ENCODE data around the gene CD63. TPM values are rescaled to one million over a fixed set of nuclear protein-coding genes. Genes with fewer than 3 reads are reported as not detected.

CD63 gene
- polyA plus RNA-seq, 1 donor from 2014 or later = 217 TPM

DNA sequence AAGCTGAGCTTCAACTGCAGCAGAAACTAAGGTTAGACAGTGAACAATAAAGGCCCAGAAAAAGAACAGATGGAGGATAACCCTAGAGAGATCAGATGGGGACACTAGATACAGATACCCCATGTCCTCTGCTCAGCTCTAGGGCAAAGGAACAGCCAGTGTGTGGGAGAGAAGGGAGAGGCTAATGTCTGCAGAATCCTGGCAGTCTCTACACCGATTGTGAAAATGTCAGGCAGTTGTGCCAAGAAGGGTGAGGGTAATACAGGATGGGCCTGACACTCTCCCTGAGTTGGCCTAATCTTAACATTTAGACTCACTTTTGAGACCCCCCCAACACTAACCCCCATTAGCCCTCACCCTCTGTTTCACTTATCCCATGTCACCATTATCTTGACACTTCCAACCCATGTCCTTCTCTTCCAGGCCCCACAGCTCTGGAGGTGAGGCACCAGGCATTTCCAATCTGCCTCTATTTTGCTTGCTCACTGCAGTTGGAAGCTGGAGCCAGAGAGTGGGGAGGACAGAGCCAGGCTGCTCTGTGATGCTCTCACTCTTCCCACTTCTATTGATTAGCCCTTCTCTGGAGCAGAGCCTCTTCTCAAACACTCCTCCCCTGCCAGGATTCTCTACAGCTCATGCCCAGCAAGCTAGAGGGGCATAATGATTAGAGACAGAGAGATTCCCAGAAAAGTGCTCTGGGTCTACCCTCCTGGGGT is 16.0 kb downstream of the CD63 start:
- Histone ChIP-seq H3K27ac (ENCODE audit: low read length) (no peak overlapping the region), H3F3A (ENCODE audit: insufficient read depth, low read length, poor library complexity, severe bottlenecking) (no peaks in the 10 kb centered on the region), H3K9me3 (ENCODE audit: low read length) (no peaks in the 10 kb centered on the region), H4K20me1 (ENCODE audit: insufficient read depth) (no peaks in the 10 kb centered on the region), H3K79me2 (replicated peaks; ENCODE audit: insufficient read depth, low read length) (peaks cover 7% of the 10 kb centered on the region), H3K4me2 (ENCODE audit: low read length) (no peak overlapping the region), H3K9ac (ENCODE audit: low read length) (no peak overlapping the region), H2AFZ (ENCODE audit: low read depth, low read length) (no peak overlapping the region), H3K27me3 (ENCODE audit: insufficient read depth, low read depth, low read length) (peaks cover 10% of the 10 kb centered on the region), H3K9me2 (ENCODE audit: insufficient read depth, low read length) (no peaks in the 10 kb centered on the region), H3K4me3 (ENCODE audit: low read length) (no peak overlapping the region), H3K36me3 (ENCODE audit: insufficient read depth, low read length) (no peaks in the 10 kb centered on the region)
- TF ChIP-seq, protein P1, sequence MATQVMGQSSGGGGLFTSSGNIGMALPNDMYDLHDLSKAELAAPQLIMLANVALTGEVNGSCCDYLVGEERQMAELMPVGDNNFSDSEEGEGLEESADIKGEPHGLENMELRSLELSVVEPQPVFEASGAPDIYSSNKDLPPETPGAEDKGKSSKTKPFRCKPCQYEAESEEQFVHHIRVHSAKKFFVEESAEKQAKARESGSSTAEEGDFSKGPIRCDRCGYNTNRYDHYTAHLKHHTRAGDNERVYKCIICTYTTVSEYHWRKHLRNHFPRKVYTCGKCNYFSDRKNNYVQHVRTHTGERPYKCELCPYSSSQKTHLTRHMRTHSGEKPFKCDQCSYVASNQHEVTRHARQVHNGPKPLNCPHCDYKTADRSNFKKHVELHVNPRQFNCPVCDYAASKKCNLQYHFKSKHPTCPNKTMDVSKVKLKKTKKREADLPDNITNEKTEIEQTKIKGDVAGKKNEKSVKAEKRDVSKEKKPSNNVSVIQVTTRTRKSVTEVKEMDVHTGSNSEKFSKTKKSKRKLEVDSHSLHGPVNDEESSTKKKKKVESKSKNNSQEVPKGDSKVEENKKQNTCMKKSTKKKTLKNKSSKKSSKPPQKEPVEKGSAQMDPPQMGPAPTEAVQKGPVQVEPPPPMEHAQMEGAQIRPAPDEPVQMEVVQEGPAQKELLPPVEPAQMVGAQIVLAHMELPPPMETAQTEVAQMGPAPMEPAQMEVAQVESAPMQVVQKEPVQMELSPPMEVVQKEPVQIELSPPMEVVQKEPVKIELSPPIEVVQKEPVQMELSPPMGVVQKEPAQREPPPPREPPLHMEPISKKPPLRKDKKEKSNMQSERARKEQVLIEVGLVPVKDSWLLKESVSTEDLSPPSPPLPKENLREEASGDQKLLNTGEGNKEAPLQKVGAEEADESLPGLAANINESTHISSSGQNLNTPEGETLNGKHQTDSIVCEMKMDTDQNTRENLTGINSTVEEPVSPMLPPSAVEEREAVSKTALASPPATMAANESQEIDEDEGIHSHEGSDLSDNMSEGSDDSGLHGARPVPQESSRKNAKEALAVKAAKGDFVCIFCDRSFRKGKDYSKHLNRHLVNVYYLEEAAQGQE (IDR thresholded peaks at IDR 0.05; ENCODE audit: borderline replicate concordance) = no peak
- TF ChIP-seq MXI1 (conservative IDR thresholded peaks at IDR 0.05; ENCODE audit: poor library complexity, severe bottlenecking) (no peak), POLR2AphosphoS5 (IDR thresholded peaks at IDR 0.05) (no peak), EZH2 (IDR thresholded peaks at IDR 0.05; ENCODE audit: borderline replicate concordance, insufficient read depth, low read length, poor library complexity, severe bottlenecking) (no peak), SMC3 (conservative IDR thresholded peaks at IDR 0.05; ENCODE audit: poor library complexity) (no peak), RAD21 (conservative IDR thresholded peaks at IDR 0.05) (no peak), TAF1 (IDR thresholded peaks at IDR 0.05; ENCODE audit: low read depth) (no peak), EP300 (conservative IDR thresholded peaks at IDR 0.05; ENCODE audit: poor library complexity, severe bottlenecking) (no peak)
- TF ChIP-seq, protein P2, sequence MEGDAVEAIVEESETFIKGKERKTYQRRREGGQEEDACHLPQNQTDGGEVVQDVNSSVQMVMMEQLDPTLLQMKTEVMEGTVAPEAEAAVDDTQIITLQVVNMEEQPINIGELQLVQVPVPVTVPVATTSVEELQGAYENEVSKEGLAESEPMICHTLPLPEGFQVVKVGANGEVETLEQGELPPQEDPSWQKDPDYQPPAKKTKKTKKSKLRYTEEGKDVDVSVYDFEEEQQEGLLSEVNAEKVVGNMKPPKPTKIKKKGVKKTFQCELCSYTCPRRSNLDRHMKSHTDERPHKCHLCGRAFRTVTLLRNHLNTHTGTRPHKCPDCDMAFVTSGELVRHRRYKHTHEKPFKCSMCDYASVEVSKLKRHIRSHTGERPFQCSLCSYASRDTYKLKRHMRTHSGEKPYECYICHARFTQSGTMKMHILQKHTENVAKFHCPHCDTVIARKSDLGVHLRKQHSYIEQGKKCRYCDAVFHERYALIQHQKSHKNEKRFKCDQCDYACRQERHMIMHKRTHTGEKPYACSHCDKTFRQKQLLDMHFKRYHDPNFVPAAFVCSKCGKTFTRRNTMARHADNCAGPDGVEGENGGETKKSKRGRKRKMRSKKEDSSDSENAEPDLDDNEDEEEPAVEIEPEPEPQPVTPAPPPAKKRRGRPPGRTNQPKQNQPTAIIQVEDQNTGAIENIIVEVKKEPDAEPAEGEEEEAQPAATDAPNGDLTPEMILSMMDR (IDR thresholded peaks at IDR 0.05; ENCODE audit: poor library complexity, severe bottlenecking) = no peak

DNA sequence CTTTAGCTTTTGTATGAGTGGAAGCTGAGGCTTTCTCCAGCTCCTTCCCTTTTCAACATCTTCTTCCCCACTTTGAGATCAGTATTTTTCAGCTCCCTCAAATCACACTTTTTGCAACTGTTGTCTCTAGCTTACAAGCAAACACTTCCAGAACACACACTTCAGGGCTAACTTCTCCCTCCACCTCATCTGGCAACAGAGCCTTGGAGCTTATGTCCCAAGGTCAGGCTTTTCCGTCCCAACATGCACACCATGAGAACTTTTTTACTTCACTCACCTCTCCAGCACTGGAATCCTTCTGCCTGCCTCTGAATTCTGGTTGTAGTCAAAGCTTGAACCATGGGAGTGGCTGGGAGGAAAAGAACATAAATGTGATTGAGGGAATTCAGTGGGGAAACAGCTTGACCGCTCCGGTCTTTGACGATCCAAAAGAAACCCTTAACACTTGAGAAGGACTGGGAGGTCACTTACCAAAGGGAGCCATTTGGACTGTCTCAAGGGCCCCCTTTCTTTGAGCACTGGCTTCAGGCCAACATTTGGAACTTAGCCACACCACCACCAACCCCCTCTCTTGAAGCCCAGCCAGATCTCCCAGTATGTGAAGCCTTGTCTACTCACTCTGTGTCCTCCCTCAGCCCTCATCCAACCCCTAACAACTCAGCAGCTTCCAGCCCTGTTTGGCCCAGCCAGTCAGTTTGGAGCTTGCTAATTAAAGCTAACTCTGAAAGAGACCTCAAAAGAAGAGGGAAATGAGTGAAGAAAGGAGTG is 16.8 kb downstream of the CD63 start:
- Histone ChIP-seq H3F3A (ENCODE audit: insufficient read depth, low read length, poor library complexity, severe bottlenecking) (no peaks in the 10 kb centered on the region), H3K79me2 (replicated peaks; ENCODE audit: insufficient read depth, low read length) (peaks cover 4% of the 10 kb centered on the region), H3K9me3 (ENCODE audit: low read length) (no peaks in the 10 kb centered on the region), H3K36me3 (ENCODE audit: insufficient read depth, low read length) (no peaks in the 10 kb centered on the region), H3K4me3 (ENCODE audit: low read length) (no peak overlapping the region), H3K27ac (ENCODE audit: low read length) (no peak overlapping the region), H2AFZ (ENCODE audit: low read depth, low read length) (no peak overlapping the region), H3K27me3 (ENCODE audit: insufficient read depth, low read depth, low read length) (peaks cover 10% of the 10 kb centered on the region), H4K20me1 (ENCODE audit: insufficient read depth) (no peaks in the 10 kb centered on the region), H3K9me2 (ENCODE audit: insufficient read depth, low read length) (no peaks in the 10 kb centered on the region), H3K4me2 (ENCODE audit: low read length) (no peak overlapping the region), H3K9ac (ENCODE audit: low read length) (no peak overlapping the region)
- TF ChIP-seq, protein P1 (IDR thresholded peaks at IDR 0.05; ENCODE audit: borderline replicate concordance) = no peak
- TF ChIP-seq, protein P2 (IDR thresholded peaks at IDR 0.05; ENCODE audit: poor library complexity, severe bottlenecking) = no peak
- TF ChIP-seq SMC3 (conservative IDR thresholded peaks at IDR 0.05; ENCODE audit: poor library complexity) (no peak), POLR2AphosphoS5 (IDR thresholded peaks at IDR 0.05) (no peak), TAF1 (IDR thresholded peaks at IDR 0.05; ENCODE audit: low read depth) (no peak), EP300 (conservative IDR thresholded peaks at IDR 0.05; ENCODE audit: poor library complexity, severe bottlenecking) (no peak), EZH2 (IDR thresholded peaks at IDR 0.05; ENCODE audit: borderline replicate concordance, insufficient read depth, low read length, poor library complexity, severe bottlenecking) (no peak), RAD21 (conservative IDR thresholded peaks at IDR 0.05) (no peak), MXI1 (conservative IDR thresholded peaks at IDR 0.05; ENCODE audit: poor library complexity, severe bottlenecking) (no peak)
